Ecto neural progenitor cell (in vitro differentiated cells): Measurements from ENCODE around the gene CC2D1A.

ENCODE experiments used
- DNase-seq: peaks from one replicate; pipeline ENCODE4 v3.0.0-alpha.2; 2018; ENCODE audit warnings: low spot score

Gene CC2D1A

GRCh38 chr19:13877303-13877702 is 28.7 kb upstream of the CC2D1A start:
- no peak for DNase-seq

GRCh38 chr19:13880059-13881043 is 25.6 kb upstream of the CC2D1A start:
- DNase-seq: peak; percentile 98

GRCh38 chr19:13881251-13881691 is 24.7 kb upstream of the CC2D1A start:
- DNase-seq: peak; percentile 80

- no peak for DNase-seq
These were observed 24.1 kb upstream of the CC2D1A start for GRCh38 chr19:13881692-13882418.

GRCh38 chr19:13882419-13882795 is 23.6 kb upstream of the CC2D1A start:
- DNase-seq: no peak

- no peak for DNase-seq
These were observed 23.2 kb upstream of the CC2D1A start for GRCh38 chr19:13882836-13883235.

- DNase-seq: no peak
These were observed 22.4 kb upstream of the CC2D1A start for GRCh38 chr19:13883516-13884064.

- no peak for DNase-seq
These were observed 21.0 kb upstream of the CC2D1A start for GRCh38 chr19:13884726-13885591.

GRCh38 chr19:13885826-13886365 is 20.1 kb upstream of the CC2D1A start:
- no peak for DNase-seq

- no peak for DNase-seq
These were observed 19.0 kb upstream of the CC2D1A start for GRCh38 chr19:13887018-13887436.

- DNase-seq: no peak
These were observed 18.5 kb upstream of the CC2D1A start for GRCh38 chr19:13887517-13887916.

- DNase-seq: no peak
These were observed 17.7 kb upstream of the CC2D1A start for GRCh38 chr19:13888281-13888680.

GRCh38 chr19:13890136-13890535 is 15.9 kb upstream of the CC2D1A start:
- DNase-seq: no peak

- no peak for DNase-seq
These were observed 13.1 kb upstream of the CC2D1A start for GRCh38 chr19:13892870-13893269.

GRCh38 chr19:13894552-13894951 is 11.4 kb upstream of the CC2D1A start:
- no peak for DNase-seq

- no peak for DNase-seq
These were observed 9.8 kb upstream of the CC2D1A start for GRCh38 chr19:13896227-13896626.

GRCh38 chr19:13899393-13899792 is 6.6 kb upstream of the CC2D1A start:
- DNase-seq: no peak

GRCh38 chr19:13899912-13900584 is 6.0 kb upstream of the CC2D1A start:
- DNase-seq: no peak

GRCh38 chr19:13902993-13903555 is 2.9 kb upstream of the CC2D1A start:
- DNase-seq: no peak

GRCh38 chr19:13906521-13906904 is 512 bp downstream of the CC2D1A start:
- DNase-seq: no peak

GRCh38 chr19:13906910-13907309 is 909 bp downstream of the CC2D1A start:
- DNase-seq: no peak
